GM21529 (cell line): ENCODE measurements around the gene C18orf63.

ENCODE experiments used
- ATAC-seq: cut with Tn5 transposase; IDR thresholded peaks from one replicate; pipeline ENCODE4 v1.9.1; 2021; ENCODE audit not compliant: unreplicated experiment

C18orf63 gene

GRCh38 chr18:74373428-74373827 lies 57.8 kb downstream of the C18orf63 start:
- ATAC-seq = no peak

- no peak for ATAC-seq
Observed at GRCh38 chr18:74375999-74376398, 60.4 kb downstream of the C18orf63 start.

DNA sequence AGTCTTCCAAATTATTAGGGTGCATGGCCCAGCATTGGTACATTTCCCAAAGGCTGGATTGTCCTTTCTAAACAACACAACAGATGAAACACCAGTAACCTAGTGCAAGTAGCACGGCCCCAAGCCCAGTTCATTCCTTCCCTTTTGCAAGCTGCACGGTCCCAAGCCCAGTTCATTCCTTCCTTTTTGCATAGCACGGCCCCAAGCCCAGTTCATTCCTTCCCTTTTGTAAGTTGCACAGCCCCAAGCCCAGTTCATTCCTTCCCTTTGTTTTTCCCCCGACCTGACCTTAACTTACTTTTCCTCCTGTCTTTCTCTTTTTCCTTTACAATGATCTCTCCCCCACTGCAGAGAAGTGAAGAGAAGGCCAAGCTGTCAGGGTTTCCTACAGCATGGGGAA lies 60.9 kb downstream of the C18orf63 start:
- no peak for ATAC-seq

DNA sequence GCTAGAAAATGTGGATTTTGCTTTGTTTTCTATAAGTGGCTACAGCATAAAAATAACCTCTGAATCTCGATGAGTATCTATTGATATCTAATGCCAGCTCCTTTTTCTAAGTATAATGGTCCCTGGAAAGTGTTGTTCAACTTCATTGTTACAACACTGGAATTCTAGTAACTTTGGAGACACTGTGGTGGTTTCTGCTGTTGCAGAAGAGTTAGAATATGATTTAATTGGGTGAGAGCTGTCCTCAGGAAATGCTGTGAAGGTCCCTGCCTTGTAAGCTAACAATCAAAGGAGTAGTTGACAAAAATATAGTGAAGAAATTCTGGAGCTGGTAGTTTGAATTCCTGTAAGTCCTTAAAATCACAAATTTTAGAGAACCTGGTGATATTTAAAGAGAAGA lies 62.1 kb downstream of the C18orf63 start:
- ATAC-seq = no peak

DNA sequence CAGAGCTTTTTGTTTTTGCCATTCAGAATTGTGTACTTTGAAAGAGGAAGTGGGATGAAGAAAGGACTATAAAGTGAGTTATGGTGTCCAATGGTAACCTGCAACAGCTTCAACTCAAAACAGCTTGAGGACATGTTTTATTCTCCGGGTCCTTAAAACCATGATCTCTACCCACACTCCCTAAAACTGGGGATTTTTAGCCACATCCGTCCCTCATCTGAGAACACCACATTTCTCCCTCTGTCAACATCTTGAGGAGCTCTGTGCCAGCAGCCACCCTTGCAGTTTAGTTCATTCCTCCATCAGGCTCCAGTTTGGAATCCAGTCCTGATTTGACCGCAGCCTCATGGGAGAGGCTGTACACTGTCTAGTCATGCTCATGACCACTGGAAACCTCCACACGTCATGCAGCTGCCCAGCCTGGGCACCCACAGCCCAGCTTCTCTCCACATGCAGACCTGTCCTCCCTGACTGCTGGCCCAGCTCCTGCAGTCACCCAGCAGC lies 62.6 kb downstream of the C18orf63 start:
- no peak for ATAC-seq

DNA sequence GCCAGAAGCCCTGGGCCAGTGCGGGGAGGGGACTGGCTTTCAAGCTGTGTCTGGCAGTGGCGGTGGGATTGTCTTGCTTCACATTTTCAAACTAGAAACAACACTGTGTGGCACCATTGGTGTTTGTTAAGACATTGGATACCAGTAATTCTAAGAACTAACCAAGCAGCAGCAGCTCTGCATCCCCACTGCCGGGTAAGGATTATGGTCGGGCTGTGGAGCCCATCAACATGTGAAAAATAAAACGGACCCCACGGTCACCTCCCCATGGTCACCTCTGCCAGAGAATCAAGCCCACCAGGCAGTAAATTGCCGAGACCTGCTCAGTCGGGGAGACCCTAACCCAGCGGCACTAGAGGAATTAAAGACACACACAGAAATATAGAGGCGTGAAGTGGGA lies 65.3 kb downstream of the C18orf63 start:
- no peak for ATAC-seq

DNA sequence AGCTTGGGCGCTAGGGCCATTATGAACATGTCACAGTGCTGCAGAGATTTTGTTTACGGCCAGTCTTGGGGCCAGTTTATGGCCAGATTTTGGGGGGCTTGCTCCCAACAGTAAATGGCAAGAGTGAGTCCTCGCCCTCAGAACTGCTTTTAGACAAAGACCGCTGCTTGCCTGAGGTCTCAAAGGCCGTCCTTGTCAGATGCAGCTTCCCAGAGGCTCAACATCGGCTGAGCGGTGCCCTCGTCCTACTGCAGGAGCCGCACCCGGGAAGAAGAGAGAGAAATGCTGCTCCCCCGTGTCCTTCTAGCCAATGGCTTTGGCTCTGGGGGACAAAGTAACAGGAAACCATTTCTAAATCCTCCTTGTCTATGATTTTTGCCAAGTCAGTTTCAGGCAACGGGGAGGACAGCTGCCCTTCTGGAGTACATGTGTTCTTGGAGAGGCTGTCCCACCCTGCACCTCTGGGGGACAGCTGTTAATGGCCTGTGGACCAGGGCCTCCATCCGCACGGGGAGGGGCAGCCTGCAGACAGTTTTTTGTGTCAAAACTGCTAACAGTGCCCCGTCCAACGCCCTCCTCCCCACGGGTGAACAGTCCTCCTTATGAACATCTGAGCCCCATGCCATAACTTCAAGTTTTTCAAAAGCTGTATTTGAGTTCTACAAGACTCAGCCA lies 66.1 kb downstream of the C18orf63 start:
- ATAC-seq = no peak

GRCh38 chr18:74382481-74383017 lies 66.9 kb downstream of the C18orf63 start:
- ATAC-seq = no peak

DNA sequence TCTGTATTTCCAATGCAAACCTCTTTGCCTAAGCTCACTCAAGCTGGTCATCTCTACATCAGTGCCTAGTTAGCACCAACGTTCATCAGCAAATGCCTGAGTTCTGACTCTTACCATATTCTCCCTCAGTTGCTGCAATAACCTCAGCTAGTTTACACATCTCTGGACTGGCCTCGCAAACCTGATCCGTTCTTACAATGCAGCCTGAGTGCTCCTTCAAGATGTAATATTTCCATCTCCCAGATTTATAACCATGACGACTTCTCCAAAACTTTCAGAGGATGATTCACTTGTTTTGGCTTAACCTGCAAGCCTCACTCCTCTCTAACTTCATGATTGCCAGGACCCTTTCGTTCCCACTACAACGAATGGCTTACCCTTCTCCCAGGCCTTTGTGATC lies 71.7 kb downstream of the C18orf63 start:
- no peak for ATAC-seq

DNA sequence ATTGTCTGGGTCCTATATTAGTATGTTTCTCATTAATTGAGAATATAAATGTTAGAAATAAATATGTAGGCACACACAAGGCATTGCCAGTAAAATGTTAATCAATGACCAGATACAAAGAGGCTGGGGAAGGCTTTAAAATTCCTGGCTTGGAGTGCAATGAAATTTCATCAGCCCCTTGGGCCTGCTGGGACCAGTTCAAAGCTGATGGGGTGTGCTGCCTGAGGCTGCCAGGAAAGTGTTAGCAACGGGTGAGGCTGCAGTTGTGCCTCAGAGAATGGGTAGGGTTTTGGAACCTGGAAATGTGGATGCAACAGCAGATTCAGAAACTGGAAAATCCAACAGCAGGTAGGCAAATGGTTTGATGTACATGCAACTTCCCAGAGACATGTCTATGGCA lies 72.6 kb downstream of the C18orf63 start:
- ATAC-seq = no peak

DNA sequence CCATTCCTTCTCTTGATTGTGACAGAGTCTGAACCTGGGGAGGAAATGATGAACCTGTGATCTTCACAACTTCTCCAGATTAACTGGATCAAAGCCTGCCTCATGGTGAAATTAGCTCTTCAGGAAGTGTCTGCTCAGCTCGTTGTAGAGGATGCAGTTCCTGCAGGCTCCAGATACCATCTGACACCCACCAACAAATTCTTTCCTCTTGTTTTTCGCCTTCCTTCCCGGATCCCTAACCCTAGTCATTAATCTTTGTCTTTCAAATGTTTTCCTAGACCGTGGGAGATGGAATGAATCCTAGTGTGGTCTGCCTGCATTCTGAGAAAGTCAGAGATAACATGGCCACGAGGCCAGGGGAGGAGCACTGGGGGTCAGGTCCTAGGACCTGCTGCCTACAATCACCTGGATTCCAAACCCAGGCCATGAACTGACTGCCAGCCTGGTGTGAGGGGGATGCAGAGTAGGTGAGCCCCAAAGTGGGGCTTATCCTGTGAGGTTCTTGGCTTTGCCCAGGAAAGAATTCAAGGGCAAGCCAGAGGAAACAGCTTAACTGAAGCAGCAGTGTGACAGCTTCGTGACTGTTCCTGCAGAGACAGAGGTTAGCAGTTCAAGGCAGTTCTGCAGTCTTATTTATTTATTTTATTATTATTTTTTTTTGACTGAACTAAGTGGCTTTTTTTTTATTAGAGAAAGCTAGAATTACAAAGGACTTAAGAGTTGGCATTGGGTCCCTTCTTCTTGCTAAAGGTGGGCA lies 73.7 kb downstream of the C18orf63 start:
- ATAC-seq = no peak

DNA sequence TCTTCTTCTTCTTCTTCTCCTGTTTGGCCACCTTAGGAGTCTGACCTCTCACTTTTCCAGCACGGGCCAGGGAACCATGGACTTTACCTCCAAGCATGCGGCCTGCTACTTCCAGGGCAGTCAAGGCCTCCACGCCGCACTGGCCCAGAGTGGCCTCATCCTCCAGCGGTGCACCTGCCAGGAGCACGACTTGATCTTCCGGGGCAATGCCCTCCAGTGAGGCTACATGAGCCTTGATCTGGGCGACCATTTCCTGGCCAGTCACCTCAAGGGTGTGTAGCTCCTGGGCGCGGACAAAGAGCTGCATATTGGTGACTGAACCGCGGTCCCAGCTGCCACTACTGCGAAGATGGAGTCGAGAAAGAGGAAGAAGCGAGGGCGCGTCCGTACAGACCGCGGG lies 74.4 kb downstream of the C18orf63 start:
- no peak for ATAC-seq

GRCh38 chr18:74390900-74391299 lies 75.3 kb downstream of the C18orf63 start:
- no peak for ATAC-seq

DNA sequence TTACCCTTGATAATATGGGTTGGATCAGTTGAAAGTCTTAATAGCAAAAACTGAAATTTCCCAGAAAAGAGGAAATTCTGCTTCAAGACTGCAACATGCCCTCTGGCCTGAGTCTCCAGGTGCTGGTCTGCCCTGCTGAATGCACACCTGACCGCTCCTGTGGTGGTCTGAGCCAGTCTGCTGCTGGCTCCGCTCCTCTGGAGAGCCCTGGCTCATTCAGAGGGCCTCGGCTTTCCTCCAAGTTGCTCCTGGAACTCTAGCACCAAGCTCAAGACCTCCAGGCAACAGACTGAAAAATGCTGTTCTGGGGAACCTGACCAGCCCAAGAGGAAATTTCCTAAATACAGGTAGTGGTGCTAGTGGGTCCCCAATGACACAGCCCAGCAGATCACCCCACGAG lies 76.7 kb downstream of the C18orf63 start:
- ATAC-seq = no peak

- no peak for ATAC-seq
Observed at GRCh38 chr18:74395006-74395405, 79.4 kb downstream of the C18orf63 start.

GRCh38 chr18:74395648-74396154 lies 80.1 kb downstream of the C18orf63 start:
- no peak for ATAC-seq

GRCh38 chr18:74396171-74397169 lies 80.8 kb downstream of the C18orf63 start:
- ATAC-seq = no peak

GRCh38 chr18:74397572-74397971 lies 81.9 kb downstream of the C18orf63 start:
- no peak for ATAC-seq

- ATAC-seq = no peak
Observed at GRCh38 chr18:74399091-74399887, 83.7 kb downstream of the C18orf63 start.

- no peak for ATAC-seq
Observed at GRCh38 chr18:74400813-74401212, 85.2 kb downstream of the C18orf63 start.
